HepG2 (cell line): ENCODE data around the gene ALPK1.
"Not testable (repeated sequence)": the region's sequence is repeated elsewhere in the genome, so short reads cannot be mapped to it uniquely, and the experiment has no call there.

ENCODE experiments used
- CEBPZ ChIP-seq: IDR thresholded peaks from 2 replicates; pipeline ENCODE4 v1.6.1; 2012; ENCODE audit warnings: low read length, improper control_type of control experiment
- CTCF ChIP-seq: sonication (generic); formaldehyde crosslinking; IDR thresholded peaks from 2 replicates; pipeline ENCODE4 v1.5.0; 2020; ENCODE audit warnings: mild to moderate bottlenecking, missing genetic modification reagents, moderate library complexity
- EZH2 ChIP-seq: conservative IDR thresholded peaks from 2 replicates; pipeline ENCODE4 v1.6.1; 2012; ENCODE audit warnings: mild to moderate bottlenecking, low read depth, low read length, moderate library complexity
- HNRNPL ChIP-seq: fragments of 200-400 bp; formaldehyde crosslinking; IDR thresholded peaks from 2 replicates; pipeline ENCODE4 v1.6.1; 2017; ENCODE audit warnings: mild to moderate bottlenecking, low read depth, low read length
- IRF9 ChIP-seq: sonication (generic); formaldehyde crosslinking; IDR thresholded peaks from 2 replicates; pipeline ENCODE4 v1.8.0; 2022; ENCODE audit warnings: missing genetic modification reagents, mild to moderate bottlenecking, borderline replicate concordance
- PHF8 ChIP-seq: sonication (generic); formaldehyde crosslinking; IDR thresholded peaks from 2 replicates; pipeline ENCODE4 v1.5.0; 2020; ENCODE audit warnings: missing genetic modification reagents
- ZKSCAN8 ChIP-seq: IDR thresholded peaks from 2 replicates; pipeline ENCODE4 v1.6.1; 2016; ENCODE audit warnings: borderline replicate concordance, missing genetic modification reagents, missing compliant biosample characterization
- ZNF740 ChIP-seq: sonication (generic); formaldehyde crosslinking; IDR thresholded peaks from 2 replicates; pipeline ENCODE4 v1.4.0; 2020; ENCODE audit warnings: missing genetic modification reagents

GRCh38 chr4:112309263-112309791, 12.2 kb downstream of the ALPK1 start:
- TF ChIP-seq IRF9 (CRISPR knock-in tag); ZKSCAN8 (CRISPR knock-in tag); PHF8 (CRISPR knock-in tag); CTCF; HNRNPL; ZNF740 (CRISPR knock-in tag); CEBPZ; EZH2: not testable (repeated sequence)
